Naive thymus-derived CD4-positive, alpha-beta T cell (primary cell): ENCODE measurements around the gene RFWD3. TPM values are rescaled to one million over a fixed set of nuclear protein-coding genes. Genes with fewer than 3 reads are reported as not detected.

ENCODE experiments used
- ATAC-seq: fragments of 150-1000 bp; cut with Tn5 transposase; 2 replicates; pipeline ENCODE4 v1.10.0; 2021; ENCODE audit warnings: mild to moderate bottlenecking, moderate library complexity
- CTCF ChIA-PET: fragments of 350-600 bp; sonication (Branson Sonifier 250); formaldehyde crosslinking; loops from one replicate; lab custom pipeline; 2021; ENCODE audit warnings: antibody characterized with exemption; lab: Charles Lee
- POLR2A ChIA-PET: fragments of 350-600 bp; sonication (Branson Sonifier 250); formaldehyde crosslinking; loops from one replicate; lab custom pipeline; 2021; ENCODE audit warnings: antibody characterized with exemption, inconsistent platforms; lab: Charles Lee
- DNase-seq, 9 donors: peaks; one replicate each; pipeline versions ENCODE4 v3.0.0 to v3.0.0-alpha.2; 2020 to 2022; ENCODE audit warnings: mixed read lengths in 1 of 9
- H3K27ac ChIP-seq: one replicate; pipeline ENCODE4 v1.7.0; 2013; ENCODE audit warnings: mild to moderate bottlenecking, low read depth, low read length, moderate library complexity
- H3K27me3 ChIP-seq, 2 donors: one replicate each; pipeline ENCODE4 v1.7.0; 2013; ENCODE audit warnings: low read length in 2 of 2, mild to moderate bottlenecking in 2 of 2, moderate library complexity in 2 of 2; ENCODE audit not compliant: control insufficient read depth in 2 of 2, insufficient read depth in 2 of 2
- H3K36me3 ChIP-seq, 3 experiments: 1 replicate in 2 of 3; 2 replicates in 1 of 3; pipeline ENCODE4 v1.7.0; 2013; ENCODE audit warnings: low read length in 3 of 3, mild to moderate bottlenecking in 3 of 3, moderate library complexity in 1 of 3; ENCODE audit not compliant: insufficient read depth in 3 of 3, control insufficient read depth in 2 of 3
- H3K4me1 ChIP-seq, 2 donors: one replicate each; pipeline ENCODE4 v1.7.0; 2013; ENCODE audit warnings: low read length in 2 of 2, mild to moderate bottlenecking in 2 of 2, moderate library complexity in 1 of 2; ENCODE audit not compliant: control insufficient read depth in 2 of 2, insufficient read depth in 2 of 2
- H3K4me3 ChIP-seq: 2 replicates; pipeline ENCODE4 v1.7.0; 2013; ENCODE audit warnings: mild to moderate bottlenecking, low read length
- H3K9me3 ChIP-seq, 3 experiments: 1 replicate in 2 of 3; 2 replicates in 1 of 3; pipeline ENCODE4 v1.7.0; 2013; ENCODE audit warnings: low read length in 3 of 3; ENCODE audit not compliant: control insufficient read depth in 2 of 3
- H3K27ac Mint-ChIP-seq, 9 donors: one replicate each; pipeline ENCODE4 v1.8.0; 2020 to 2022; ENCODE audit warnings: mixed read lengths in 9 of 9, mild to moderate bottlenecking in 8 of 9, moderate library complexity in 5 of 9, inconsistent platforms in 2 of 9
- H3K27me3 Mint-ChIP-seq, 5 donors: one replicate each; pipeline ENCODE4 v1.8.0; 2021 to 2022; ENCODE audit warnings: mixed read lengths in 5 of 5, mild to moderate bottlenecking in 1 of 5
- H3K36me3 Mint-ChIP-seq, 5 donors: one replicate each; pipeline ENCODE4 v1.8.0; 2020 to 2022; ENCODE audit warnings: mixed read lengths in 5 of 5, mild to moderate bottlenecking in 3 of 5, inconsistent platforms in 1 of 5
- H3K4me1 Mint-ChIP-seq, 7 donors: one replicate each; pipeline ENCODE4 v1.8.0; 2020 to 2022; ENCODE audit warnings: mixed read lengths in 7 of 7, mild to moderate bottlenecking in 3 of 7, inconsistent platforms in 1 of 7
- H3K4me3 Mint-ChIP-seq, 10 donors: one replicate each; pipeline ENCODE4 v1.8.0; 2020 to 2022; ENCODE audit warnings: mild to moderate bottlenecking in 10 of 10, mixed read lengths in 10 of 10, moderate library complexity in 6 of 10, inconsistent platforms in 2 of 10
- H3K9me3 Mint-ChIP-seq, 11 donors: one replicate each; pipeline ENCODE4 v1.8.0; 2020 to 2022; ENCODE audit warnings: mixed read lengths in 11 of 11, mild to moderate bottlenecking in 4 of 11, inconsistent platforms in 1 of 11, moderate library complexity in 1 of 11
- intact Hi-C, 2 donors: fragments of 100-400 bp; cut with micrococcal nuclease; formaldehyde crosslinking; loops; one replicate each; pipeline ENCODE4 v1.15.1; 2023
- polyA plus RNA-seq, 2 donors: library from polyadenylated mRNA; unstranded; fragments of 300-500 nt; fragmentation: Illumina TruSeq; gene quantifications; one replicate each; pipeline ENCODE4 v1.2.3, GENCODE V29; 2021
- total RNA-seq, 6 experiments: library from RNA in 5 of 6; stranded (reverse) in 5 of 6; gene quantifications; 1 replicate in 5 of 6; 2 replicates in 1 of 6; pipeline ENCODE4 v1.2.3 and lab custom pipeline; 2021 to 2026

The RFWD3 gene
- total and polyA plus RNA-seq, 7 experiments from 2014 or later = 16.9 to 88.0 (median 46.6) TPM

GRCh38 chr16:74695450-74696422 lies 29.1 kb upstream of the RFWD3 start:
- intact Hi-C loops = loop anchor here (1.0 to 5.0 kb wide), 3 partner anchors 28 to 952 kb away; partner anchors contain the start of genes KARS1 (in 1 of the 2), TERF2IP (in 1 of the 2) and WDR59 (in 1 of the 2)
- POLR2A ChIA-PET = interaction anchor here (1.0 kb wide), 1 partner anchor 28 kb away, joined by 4 read pairs; no protein-coding TSS in a partner anchor
- peak overlapping the region; percentile 45 for H3K27ac ChIP-seq
- peaks cover 35 to 74% (median 59%) of the 10 kb centered on the region in 7 donors for H3K4me1 Mint-ChIP-seq
- peaks cover 12 to 40% (median 34%) of the 10 kb centered on the region in 5 donors for H3K36me3 Mint-ChIP-seq
- peak; percentile 33 to 67 (median 51) for DNase-seq
- H3K27ac Mint-ChIP-seq = peak overlapping the region in 8 of 9 donors; percentile 43 to 87 (median 80)
- no peaks in the 10 kb centered on the region for H3K27me3 Mint-ChIP-seq
- H3K27me3 ChIP-seq = no peaks in the 10 kb centered on the region
- H3K4me3 Mint-ChIP-seq = peak overlapping the region; percentile 74 to 94 (median 85)
- peak overlapping the region; percentile 45 for H3K4me3 ChIP-seq
- peaks cover 0 to 1% (median 0%) of the 10 kb centered on the region in 11 donors for H3K9me3 Mint-ChIP-seq
- CTCF ChIA-PET = interaction anchor here (1.3 kb wide), 1 partner anchor 23 kb away, joined by 3 read pairs; no protein-coding TSS in a partner anchor
- H3K9me3 ChIP-seq = no peaks in the 10 kb centered on the region
- ATAC-seq = peak; percentile 89
- peaks cover 0 to 46% (median 4%) of the 10 kb centered on the region in 3 experiments for H3K36me3 ChIP-seq
- peaks cover 14 to 24% of the 10 kb centered on the region in 2 donors for H3K4me1 ChIP-seq

- peaks cover 0 to 2% (median 0%) of the 10 kb centered on the region in 11 donors for H3K9me3 Mint-ChIP-seq
- DNase-seq (no peak), ATAC-seq (no peak)
- no peak overlapping the region for H3K27ac Mint-ChIP-seq
- H3K4me3 ChIP-seq = no peak overlapping the region
- H3K4me1 ChIP-seq = peaks cover 0 to 3% of the 10 kb centered on the region in 2 donors
- intact Hi-C loops = no loop called here
- peaks cover 19 to 58% (median 51%) of the 10 kb centered on the region in 5 donors for H3K36me3 Mint-ChIP-seq
- no peak overlapping the region for H3K4me3 Mint-ChIP-seq
- H3K27ac ChIP-seq = no peak overlapping the region
- ChIA-PET POLR2A (interaction anchor here (1.1 to 2.1 kb wide), 2 partner anchors 9 to 24 kb away, joined by 3 to 10 read pairs; partner anchors contain the start of gene MLKL), CTCF (no interaction called here)
- H3K36me3 ChIP-seq = peaks cover 4 to 67% (median 10%) of the 10 kb centered on the region in 3 experiments
- H3K27me3 ChIP-seq = no peaks in the 10 kb centered on the region
- H3K27me3 Mint-ChIP-seq = no peaks in the 10 kb centered on the region
- peaks cover 8 to 34% (median 25%) of the 10 kb centered on the region in 7 donors for H3K4me1 Mint-ChIP-seq
- H3K9me3 ChIP-seq = no peaks in the 10 kb centered on the region
Measured at GRCh38 chr16:74691093-74691855, 24.6 kb upstream of the RFWD3 start.

- ATAC-seq (no peak), DNase-seq (no peak)
- POLR2A ChIA-PET = no interaction called here
- Mint-ChIP-seq H3K9me3 (no peaks in the 10 kb centered on the region), H3K27ac (no peak overlapping the region), H3K36me3 (peaks cover 4 to 37% (median 9%) of the 10 kb centered on the region in 5 donors), H3K27me3 (no peaks in the 10 kb centered on the region), H3K4me1 (peaks cover 0 to under 1% (median 0%) of the 10 kb centered on the region in 7 donors), H3K4me3 (no peak overlapping the region)
- Histone ChIP-seq H3K9me3 (no peaks in the 10 kb centered on the region), H3K4me3 (no peak overlapping the region), H3K4me1 (no peaks in the 10 kb centered on the region), H3K27ac (no peak overlapping the region), H3K27me3 (no peaks in the 10 kb centered on the region), H3K36me3 (peaks cover 0 to 56% (median 4%) of the 10 kb centered on the region in 3 experiments)
- intact Hi-C loops = no loop called here
- CTCF ChIA-PET = no interaction called here
Measured at GRCh38 chr16:74682556-74682955, 15.9 kb upstream of the RFWD3 start.

GRCh38 chr16:74680681-74681080 lies 14.0 kb upstream of the RFWD3 start:
- peaks cover 0 to 1% (median 0%) of the 10 kb centered on the region in 7 donors for H3K4me1 Mint-ChIP-seq
- no peak overlapping the region for H3K4me3 Mint-ChIP-seq
- peak overlapping the region in 2 of 9 donors; percentile 29 to 43 for H3K27ac Mint-ChIP-seq
- H3K9me3 ChIP-seq = no peaks in the 10 kb centered on the region
- no peaks in the 10 kb centered on the region for H3K27me3 ChIP-seq
- ATAC-seq (no peak), DNase-seq (no peak)
- no peaks in the 10 kb centered on the region for H3K27me3 Mint-ChIP-seq
- H3K36me3 Mint-ChIP-seq = peaks cover 0 to 37% (median 5%) of the 10 kb centered on the region in 5 donors
- no peaks in the 10 kb centered on the region for H3K4me1 ChIP-seq
- no peaks in the 10 kb centered on the region for H3K9me3 Mint-ChIP-seq
- intact Hi-C loops = no loop called here
- POLR2A ChIA-PET = interaction anchor here (0.7 kb wide), 1 partner anchor 137 kb away, joined by 4 read pairs; no protein-coding TSS in a partner anchor
- peaks cover 0 to 68% (median 5%) of the 10 kb centered on the region in 3 experiments for H3K36me3 ChIP-seq
- CTCF ChIA-PET = no interaction called here
- H3K4me3 ChIP-seq = no peak overlapping the region
- no peak overlapping the region for H3K27ac ChIP-seq

- DNase-seq = no peak
- ATAC-seq = no peak
- ChIA-PET POLR2A (interaction anchor here (0.7 kb wide), 1 partner anchor 136 kb away, joined by 4 read pairs; no protein-coding TSS in a partner anchor), CTCF (no interaction called here)
- Mint-ChIP-seq H3K36me3 (peaks cover 0 to 37% (median 5%) of the 10 kb centered on the region in 5 donors), H3K9me3 (no peaks in the 10 kb centered on the region), H3K4me3 (peak overlapping the region in 1 of 10 donors; percentile 64), H3K4me1 (peaks cover 0 to 1% (median 0%) of the 10 kb centered on the region in 7 donors), H3K27me3 (no peaks in the 10 kb centered on the region), H3K27ac (no peak overlapping the region)
- H3K4me3 ChIP-seq = no peak overlapping the region
- no peak overlapping the region for H3K27ac ChIP-seq
- intact Hi-C loops = no loop called here
- H3K9me3 ChIP-seq = no peaks in the 10 kb centered on the region
- H3K27me3 ChIP-seq = no peaks in the 10 kb centered on the region
- peaks cover 0 to 68% (median 11%) of the 10 kb centered on the region in 3 experiments for H3K36me3 ChIP-seq
- H3K4me1 ChIP-seq = no peaks in the 10 kb centered on the region
Measured at GRCh38 chr16:74679983-74680382, 13.3 kb upstream of the RFWD3 start.

- ATAC-seq (no peak), DNase-seq (no peak)
- POLR2A ChIA-PET = no interaction called here
- Histone ChIP-seq H3K27ac (no peak overlapping the region), H3K27me3 (no peaks in the 10 kb centered on the region), H3K4me3 (no peak overlapping the region), H3K36me3 (peaks cover 0 to 85% (median 11%) of the 10 kb centered on the region in 3 experiments), H3K9me3 (no peaks in the 10 kb centered on the region), H3K4me1 (no peaks in the 10 kb centered on the region)
- Mint-ChIP-seq H3K27me3 (no peaks in the 10 kb centered on the region), H3K4me3 (no peak overlapping the region), H3K36me3 (peaks cover 0 to 40% (median 15%) of the 10 kb centered on the region in 5 donors), H3K9me3 (no peaks in the 10 kb centered on the region), H3K27ac (no peak overlapping the region), H3K4me1 (peaks cover 0 to 2% (median 0%) of the 10 kb centered on the region in 7 donors)
- CTCF ChIA-PET = no interaction called here
- intact Hi-C loops = no loop called here
Measured at GRCh38 chr16:74677868-74678267, 11.2 kb upstream of the RFWD3 start.
